OCI-LY1 (cell line): ENCODE data around the gene NANS.

Experiments used
- EZH2 ChIP-seq: fragments of 200-600 bp; sonication (generic), shearing (Covaris generic); IDR thresholded peaks from 2 replicates; pipeline ENCODE4 v1.8.0; 2017; ENCODE audit warnings: borderline replicate concordance, mixed run types, mild to moderate bottlenecking, antibody characterized with exemption, low read length, moderate library complexity, mixed read lengths
- TF ChIP-seq, protein P1 (sequence below): fragments of 200-600 bp; sonication (generic), shearing (Covaris generic); IDR thresholded peaks from 2 replicates; pipeline ENCODE4 v1.5.1; 2017; ENCODE audit warnings: mild to moderate bottlenecking, antibody characterized with exemption, low read length, moderate library complexity, mixed read lengths

DNA sequence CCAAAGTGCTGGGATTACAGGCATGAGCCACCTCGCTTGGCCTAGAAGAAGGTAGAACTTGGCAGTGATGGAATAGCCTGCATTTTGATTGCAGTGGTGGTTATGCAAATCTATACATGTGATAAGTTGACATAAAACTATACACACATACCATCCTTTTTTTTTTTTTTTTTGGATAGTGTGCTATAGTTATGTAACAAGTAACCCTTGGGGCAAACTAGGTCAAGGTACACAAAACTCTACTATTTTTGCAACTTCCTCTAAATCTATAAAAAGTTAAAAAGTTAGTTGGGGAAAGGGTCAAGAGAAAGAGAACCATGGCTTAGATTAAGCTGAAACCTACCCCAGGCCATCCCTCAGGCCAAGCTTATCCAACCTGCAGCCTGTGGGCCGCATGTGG is 51.4 kb downstream of the NANS start:
- TF ChIP-seq, protein P1, sequence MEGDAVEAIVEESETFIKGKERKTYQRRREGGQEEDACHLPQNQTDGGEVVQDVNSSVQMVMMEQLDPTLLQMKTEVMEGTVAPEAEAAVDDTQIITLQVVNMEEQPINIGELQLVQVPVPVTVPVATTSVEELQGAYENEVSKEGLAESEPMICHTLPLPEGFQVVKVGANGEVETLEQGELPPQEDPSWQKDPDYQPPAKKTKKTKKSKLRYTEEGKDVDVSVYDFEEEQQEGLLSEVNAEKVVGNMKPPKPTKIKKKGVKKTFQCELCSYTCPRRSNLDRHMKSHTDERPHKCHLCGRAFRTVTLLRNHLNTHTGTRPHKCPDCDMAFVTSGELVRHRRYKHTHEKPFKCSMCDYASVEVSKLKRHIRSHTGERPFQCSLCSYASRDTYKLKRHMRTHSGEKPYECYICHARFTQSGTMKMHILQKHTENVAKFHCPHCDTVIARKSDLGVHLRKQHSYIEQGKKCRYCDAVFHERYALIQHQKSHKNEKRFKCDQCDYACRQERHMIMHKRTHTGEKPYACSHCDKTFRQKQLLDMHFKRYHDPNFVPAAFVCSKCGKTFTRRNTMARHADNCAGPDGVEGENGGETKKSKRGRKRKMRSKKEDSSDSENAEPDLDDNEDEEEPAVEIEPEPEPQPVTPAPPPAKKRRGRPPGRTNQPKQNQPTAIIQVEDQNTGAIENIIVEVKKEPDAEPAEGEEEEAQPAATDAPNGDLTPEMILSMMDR, result no peak
- TF ChIP-seq EZH2, result no peak
